ENCODE measurements around the gene ATF2. TPM values are rescaled to one million over a fixed set of nuclear protein-coding genes. Genes with fewer than 3 reads are reported as not detected.

The ATF2 gene
- total RNA-seq, 6 donors from 2014 or later, result 16.6 to 63.4 (median 35.6) TPM

DNA sequence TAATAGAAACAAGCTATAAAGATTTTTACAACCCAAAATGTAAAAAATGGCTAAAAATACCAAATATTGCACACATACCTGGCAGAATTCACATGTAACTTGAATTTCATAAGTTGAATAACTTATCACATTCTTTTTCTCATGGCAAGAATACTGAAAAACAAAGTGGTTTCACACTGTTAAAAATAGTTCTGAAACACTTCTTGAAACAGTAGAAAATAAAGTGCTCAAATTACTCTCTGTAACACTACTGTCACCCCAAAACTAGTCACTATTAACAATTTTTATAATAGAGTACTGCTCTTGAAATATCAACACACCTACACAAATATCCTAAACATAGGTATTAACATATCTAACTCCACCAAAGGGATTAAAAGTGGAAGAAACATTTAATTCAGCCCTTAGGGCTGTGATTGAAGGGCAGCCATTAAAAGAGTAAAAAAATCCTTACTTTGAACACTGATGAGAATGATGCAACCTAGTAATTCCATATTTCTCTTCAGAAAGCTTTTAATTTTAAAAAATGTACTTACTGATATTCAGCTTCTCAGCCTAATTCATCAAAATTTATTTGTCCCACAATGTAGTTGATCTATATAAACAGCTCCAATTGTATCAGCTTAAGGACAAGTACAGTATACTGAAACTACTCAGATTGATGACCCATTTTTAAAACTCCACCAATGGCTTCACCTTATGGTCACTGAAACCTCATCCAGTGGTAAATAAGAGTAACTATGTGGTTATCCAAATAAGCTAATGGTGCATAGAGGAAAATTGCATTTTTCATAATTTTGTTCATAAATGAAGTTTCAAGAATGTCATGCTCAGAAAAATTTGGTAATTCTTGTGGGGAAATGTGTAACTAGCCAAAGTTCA lies 31.4 kb downstream of the ATF2 start:
- H3K9me3 ChIP-seq, result no peaks in the 10 kb centered on the region
- TF ChIP-seq EP300 (IDR thresholded peaks at IDR 0.05), result no peak
- no peak for TF ChIP-seq POLR2AphosphoS5 (IDR thresholded peaks at IDR 0.05)
- TF ChIP-seq, protein P1, sequence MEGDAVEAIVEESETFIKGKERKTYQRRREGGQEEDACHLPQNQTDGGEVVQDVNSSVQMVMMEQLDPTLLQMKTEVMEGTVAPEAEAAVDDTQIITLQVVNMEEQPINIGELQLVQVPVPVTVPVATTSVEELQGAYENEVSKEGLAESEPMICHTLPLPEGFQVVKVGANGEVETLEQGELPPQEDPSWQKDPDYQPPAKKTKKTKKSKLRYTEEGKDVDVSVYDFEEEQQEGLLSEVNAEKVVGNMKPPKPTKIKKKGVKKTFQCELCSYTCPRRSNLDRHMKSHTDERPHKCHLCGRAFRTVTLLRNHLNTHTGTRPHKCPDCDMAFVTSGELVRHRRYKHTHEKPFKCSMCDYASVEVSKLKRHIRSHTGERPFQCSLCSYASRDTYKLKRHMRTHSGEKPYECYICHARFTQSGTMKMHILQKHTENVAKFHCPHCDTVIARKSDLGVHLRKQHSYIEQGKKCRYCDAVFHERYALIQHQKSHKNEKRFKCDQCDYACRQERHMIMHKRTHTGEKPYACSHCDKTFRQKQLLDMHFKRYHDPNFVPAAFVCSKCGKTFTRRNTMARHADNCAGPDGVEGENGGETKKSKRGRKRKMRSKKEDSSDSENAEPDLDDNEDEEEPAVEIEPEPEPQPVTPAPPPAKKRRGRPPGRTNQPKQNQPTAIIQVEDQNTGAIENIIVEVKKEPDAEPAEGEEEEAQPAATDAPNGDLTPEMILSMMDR (IDR thresholded peaks at IDR 0.05), result no peak
- no peak for TF ChIP-seq POLR2A (IDR thresholded peaks at IDR 0.05)

DNA sequence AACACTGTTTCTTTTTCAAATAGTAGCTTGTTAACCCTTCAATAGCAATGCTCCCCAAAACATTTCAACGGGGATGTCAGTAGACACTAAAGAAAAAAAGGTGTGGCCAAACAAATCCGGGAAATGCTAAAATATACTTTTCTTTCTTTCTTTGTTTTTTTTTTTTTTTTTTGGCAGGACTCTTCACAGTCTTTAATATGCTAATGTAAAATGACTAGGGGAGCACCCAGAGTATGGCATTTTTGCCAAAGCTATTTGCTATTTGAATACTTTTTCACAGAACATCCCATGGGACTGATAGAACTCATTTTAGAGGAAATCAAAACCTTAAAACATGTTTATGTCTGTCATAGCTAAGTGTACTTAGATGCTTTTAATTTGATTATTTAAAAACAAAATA lies 32.1 kb downstream of the ATF2 start:
- Histone ChIP-seq H3K36me3 (peaks cover 0 to 31% (median 0%) of the 10 kb centered on the region in 4 donors), H3K27ac (no peak overlapping the region), H3K9me3 (no peaks in the 10 kb centered on the region), H3K4me1 (no peaks in the 10 kb centered on the region), H3K4me3 (no peak overlapping the region), H3K27me3 (no peaks in the 10 kb centered on the region)
- no peak for DNase-seq
- TF ChIP-seq POLR2A (IDR thresholded peaks at IDR 0.05), result no peak
- no peak for TF ChIP-seq EP300 (IDR thresholded peaks at IDR 0.05)
- TF ChIP-seq POLR2AphosphoS5 (IDR thresholded peaks at IDR 0.05), result no peak
- TF ChIP-seq, protein P1 (IDR thresholded peaks at IDR 0.05), result no peak
- ATAC-seq (ENCODE audit: low FRiP score in 2 of 2), result no peak
- 68 to 83% methylated on average over 2 of the region's 2 CpGs for WGBS, 2 donors

More for the DNA sequence above, 31.4 kb downstream of the ATF2 start:
- Histone ChIP-seq H3K4me3 (no peak overlapping the region), H3K4me1 (no peaks in the 10 kb centered on the region), H3K27me3 (no peaks in the 10 kb centered on the region), H3K36me3 (peaks cover 0 to 34% (median 0%) of the 10 kb centered on the region in 4 donors), H3K27ac (no peak overlapping the region)
- ATAC-seq (ENCODE audit: low FRiP score in 2 of 2), result no peak
- DNase-seq, result no peak

DNA sequence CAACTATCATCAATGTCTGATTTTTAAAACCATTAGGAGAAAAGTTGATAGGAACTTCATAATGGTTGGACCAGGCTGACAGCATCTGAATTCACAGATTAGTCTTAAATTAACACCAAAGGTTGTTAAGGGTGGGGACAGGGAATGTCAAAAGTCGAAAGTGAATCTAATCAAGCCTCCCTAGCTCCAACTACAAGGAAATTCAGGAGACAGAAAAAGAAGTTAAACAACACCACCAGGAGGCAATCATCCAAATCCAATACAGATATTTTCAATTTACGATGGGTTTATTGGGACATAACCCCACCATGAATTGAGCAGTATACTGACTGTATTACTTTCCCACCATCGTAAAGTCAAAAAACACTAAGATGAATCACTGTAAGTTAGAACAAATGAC lies 32.8 kb downstream of the ATF2 start:
- ATAC-seq (ENCODE audit: low FRiP score in 2 of 2), result no peak
- H3K27ac ChIP-seq, result no peak overlapping the region
- H3K9me3 ChIP-seq, result no peaks in the 10 kb centered on the region
- 92 to 94% methylated on average over 3 of the region's 3 CpGs for WGBS, 2 donors
- H3K27me3 ChIP-seq, result no peaks in the 10 kb centered on the region
- H3K36me3 ChIP-seq, result peaks cover 0 to 31% (median 0%) of the 10 kb centered on the region in 4 donors
- no peak for DNase-seq
- H3K4me3 ChIP-seq, result no peak overlapping the region
- TF ChIP-seq EP300 (IDR thresholded peaks at IDR 0.05), result no peak
- TF ChIP-seq POLR2A (IDR thresholded peaks at IDR 0.05), result no peak
- TF ChIP-seq, protein P1 (IDR thresholded peaks at IDR 0.05), result no peak
- TF ChIP-seq POLR2AphosphoS5 (IDR thresholded peaks at IDR 0.05), result no peak
- no peaks in the 10 kb centered on the region for H3K4me1 ChIP-seq

DNA sequence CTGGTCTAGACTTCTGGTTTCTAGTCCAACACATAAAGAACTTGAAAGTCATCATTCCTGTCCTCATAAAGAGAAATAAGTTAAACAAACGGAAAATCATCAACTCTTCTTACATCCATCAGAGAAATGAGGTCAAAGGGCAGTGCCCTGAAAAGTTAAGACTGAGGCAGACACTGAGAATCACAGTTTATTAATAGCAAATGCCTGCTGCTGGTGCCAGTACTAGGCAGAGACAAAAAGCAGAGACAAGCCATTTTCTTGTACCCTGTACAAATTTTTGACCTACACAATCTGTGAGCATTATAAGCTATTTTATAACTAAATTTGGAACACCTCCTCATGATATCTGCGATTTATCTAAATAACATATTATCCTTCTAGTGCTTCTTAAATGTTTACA lies 36.8 kb downstream of the ATF2 start:
- Histone ChIP-seq H3K4me1 (no peaks in the 10 kb centered on the region), H3K27me3 (no peaks in the 10 kb centered on the region), H3K9me3 (no peaks in the 10 kb centered on the region), H3K36me3 (peaks cover 0 to 59% (median 5%) of the 10 kb centered on the region in 4 donors), H3K27ac (no peak overlapping the region), H3K4me3 (no peak overlapping the region)
- WGBS, 2 donors, result 80 to 88% methylated on average over 2 of the region's 2 CpGs
- DNase-seq (no peak), ATAC-seq (ENCODE audit: low FRiP score in 2 of 2) (no peak)
- TF ChIP-seq EP300 (IDR thresholded peaks at IDR 0.05) (no peak), POLR2AphosphoS5 (IDR thresholded peaks at IDR 0.05) (no peak), POLR2A (IDR thresholded peaks at IDR 0.05) (no peak)
- TF ChIP-seq, protein P1 (IDR thresholded peaks at IDR 0.05), result no peak

Data from upper lobe of left lung (tissue), 6 donors.